HepG2 (cell line): ENCODE results near the gene PDLIM5. TPM values are rescaled to one million over a fixed set of nuclear protein-coding genes. Genes with fewer than 3 reads are reported as not detected.

Experiments used
- DR1 ChIP-seq: sonication (generic); formaldehyde crosslinking; IDR thresholded peaks from 2 replicates; pipeline ENCODE4 v1.8.0; 2021; ENCODE audit warnings: mild to moderate bottlenecking, missing genetic modification reagents, inconsistent platforms
- DZIP1 ChIP-seq: sonication (generic); formaldehyde crosslinking; IDR thresholded peaks from 2 replicates; pipeline ENCODE4 v1.5.0; 2020; ENCODE audit warnings: mild to moderate bottlenecking, missing genetic modification reagents
- FOXO4 ChIP-seq: sonication (generic); formaldehyde crosslinking; conservative IDR thresholded peaks from 2 replicates; pipeline ENCODE4 v1.8.1; 2023; ENCODE audit warnings: missing genetic modification reagents
- HDAC2 ChIP-seq: sonication (generic); formaldehyde crosslinking; IDR thresholded peaks from 2 replicates; pipeline ENCODE4 v1.4.0; 2020; ENCODE audit warnings: missing genetic modification reagents
- HMG20A ChIP-seq: IDR thresholded peaks from 2 replicates; pipeline ENCODE4 v1.6.1; 2016; ENCODE audit warnings: borderline replicate concordance
- HMG20B ChIP-seq: conservative IDR thresholded peaks from 2 replicates; pipeline ENCODE4 v1.6.1; 2016; ENCODE audit warnings: missing genetic modification reagents, missing compliant biosample characterization
- MAX ChIP-seq: IDR thresholded peaks from 2 replicates; pipeline ENCODE4 v1.6.1; 2012; ENCODE audit warnings: inconsistent platforms
- MNT ChIP-seq: fragments of 450-650 bp; IDR thresholded peaks from 2 replicates; pipeline ENCODE4 v1.6.1; 2016
- NFE2L1 ChIP-seq: sonication (generic); formaldehyde crosslinking; IDR thresholded peaks from 2 replicates; pipeline ENCODE4 v1.4.0; 2020; ENCODE audit warnings: missing genetic modification reagents, mild to moderate bottlenecking, borderline replicate concordance
- PBX2 ChIP-seq: IDR thresholded peaks from 2 replicates; pipeline ENCODE4 v1.6.1; 2016; ENCODE audit warnings: control low read depth
- PCBP2 ChIP-seq: fragments of 200-400 bp; formaldehyde crosslinking; optimal IDR thresholded peaks from 2 replicates; pipeline ENCODE3; 2018; ENCODE audit warnings: low read length, low read depth; ENCODE audit not compliant: poor library complexity, severe bottlenecking
- REPIN1 ChIP-seq: sonication (generic); formaldehyde crosslinking; IDR thresholded peaks from 2 replicates; pipeline ENCODE4 v1.8.0; 2022; ENCODE audit warnings: missing genetic modification reagents, low read depth, mild to moderate bottlenecking, borderline replicate concordance
- SMC3 ChIP-seq: IDR thresholded peaks from 2 replicates; pipeline ENCODE4 v1.6.1; 2011; ENCODE audit warnings: low read length, improper control_type of control experiment
- SOX13 ChIP-seq, 3 experiments: fragments of 450-650 bp in 1 of 3; sonication (generic) in 1 of 3; formaldehyde crosslinking in 1 of 3; IDR thresholded peaks in 2 of 3; conservative IDR thresholded peaks in 1 of 3; 2 replicates each; pipeline versions ENCODE4 v1.5.0 to v1.6.1; 2016 to 2020; ENCODE audit warnings: antibody characterized with exemption in 1 of 3, mild to moderate bottlenecking in 1 of 3, missing compliant biosample characterization in 1 of 3, missing genetic modification reagents in 1 of 3, moderate library complexity in 1 of 3
- TBP ChIP-seq: sonication (generic); formaldehyde crosslinking; IDR thresholded peaks from 2 replicates; pipeline ENCODE4 v1.5.0; 2020; ENCODE audit warnings: missing genetic modification reagents
- ZBTB33 ChIP-seq: sonication (generic); formaldehyde crosslinking; IDR thresholded peaks from 2 replicates; pipeline ENCODE4 v1.4.0; 2020; ENCODE audit warnings: missing genetic modification reagents
- ZFP41 ChIP-seq: sonication (generic); formaldehyde crosslinking; IDR thresholded peaks from 2 replicates; pipeline ENCODE4 v1.4.0; 2020; ENCODE audit warnings: mild to moderate bottlenecking, missing genetic modification reagents, borderline replicate concordance
- ZNF124 ChIP-seq: sonication (generic); formaldehyde crosslinking; IDR thresholded peaks from 2 replicates; pipeline ENCODE4 v1.4.0; 2020; ENCODE audit warnings: missing genetic modification reagents
- ZNF644 ChIP-seq: IDR thresholded peaks from 2 replicates; pipeline ENCODE4 v1.6.1; 2016; ENCODE audit warnings: low read depth
- ZNF776 ChIP-seq: sonication (generic); formaldehyde crosslinking; IDR thresholded peaks from 2 replicates; pipeline ENCODE4 v1.4.0; 2020; ENCODE audit warnings: mild to moderate bottlenecking, missing genetic modification reagents
- ZNF777 ChIP-seq: sonication (generic); formaldehyde crosslinking; IDR thresholded peaks from 2 replicates; pipeline ENCODE4 v1.4.0; 2020; ENCODE audit warnings: missing genetic modification reagents
- polyA plus RNA-seq, 8 experiments: library from polyadenylated mRNA; depleted of rRNA in 3 of 8; stranded (reverse) in 7 of 8; unstranded in 1 of 8; fragments of >200 nt; fragmentation: Illumina TruSeq in 4 of 8; extraction: Trizol in 4 of 8; gene quantifications; 2 replicates each; pipeline versions ENCODE4 v1.2.1 to v1.2.3, GENCODE V29; 2011 to 2016; ENCODE audit warnings: low read depth in 4 of 8, missing spikeins in 1 of 8, mixed read lengths in 1 of 8; ENCODE audit not compliant: insufficient read depth in 1 of 8
- total RNA-seq, 5 experiments: library from RNA; depleted of rRNA; stranded (reverse); fragments of >200 nt; fragmentation: Illumina TruSeq; extraction: Trizol; gene quantifications; 2 replicates each; pipeline ENCODE4 v1.2.3, GENCODE V29; 2016; ENCODE audit warnings: low read depth in 1 of 5

PDLIM5 gene
- total and polyA plus RNA-seq, 2 of the 13 experiments (the other 11 are each of a cell fraction or from before 2014, with no cell fraction given) = 52.8 to 119 TPM

GRCh38 chr4:94455081-94455480 lies 3.3 kb downstream of the PDLIM5 start (continued):
- TF ChIP-seq ZBTB33 (CRISPR knock-in tag) (peak; percentile 53; the same call in 1 of the 2 replicates), DZIP1 (CRISPR knock-in tag) (no peak), ZNF124 (no peak), HDAC2 (CRISPR knock-in tag) (peak; percentile 52), HMG20B (CRISPR knock-in tag) (no peak), REPIN1 (CRISPR knock-in tag) (no peak), NFE2L1 (CRISPR knock-in tag) (no peak), ZNF776 (CRISPR knock-in tag) (no peak), MNT (no peak), DR1 (no peak), SOX13 (IDR thresholded peaks at IDR 0.05) (no peak), SOX13 (CRISPR knock-in tag; conservative IDR thresholded peaks at IDR 0.05 in 1 of 2, IDR thresholded peaks at IDR 0.05 in 1 of 2) (0 out of 4 replicates have a peak, but pooled peaks of 1 of the 2 experiments have one; percentile 13), ZNF777 (no peak), MAX (no peak), PBX2 (CRISPR knock-in tag) (no peak), SMC3 (no peak), FOXO4 (CRISPR knock-in tag) (no peak), ZFP41 (CRISPR knock-in tag) (no peak), HMG20A (CRISPR knock-in tag) (peak; percentile 39; the same call in 1 of the 2 replicates), PCBP2 (no peak), ZNF644 (CRISPR knock-in tag) (peak; percentile 85; the same call in 1 of the 2 replicates), TBP (CRISPR knock-in tag) (no peak)
